HCT116 (cell line): ENCODE measurements around the gene PRKD2. TPM values are rescaled to one million over a fixed set of nuclear protein-coding genes. Genes with fewer than 3 reads are reported as not detected.

Experiments used
- ATAC-seq: fragments of 200-7000 bp; cut with Tn5 transposase; 2 replicates; pipeline ENCODE4 v1.9.1; 2020; ENCODE audit warnings: mild to moderate bottlenecking, moderate library complexity
- BruUV-seq: library from RNA; stranded (reverse); fragments of 400-500 nt; replicated peaks from 2 replicates; lab custom pipeline; 2021; lab: Mats Ljungman, UMichigan
- CTCF ChIA-PET: fragments of 300-600 bp; sonication (Branson Sonifier 250); formaldehyde crosslinking; loops from one replicate; lab custom pipeline; 2021; ENCODE audit warnings: antibody characterized with exemption; lab: Charles Lee
- POLR2A ChIA-PET: fragments of 300-600, 350-600 bp; sonication (Branson Sonifier 250); formaldehyde crosslinking; loops from one replicate; lab custom pipeline; 2021; ENCODE audit warnings: antibody characterized with exemption; lab: Charles Lee
- RAD21 ChIA-PET, 2 experiments: fragments of 300-600 bp; sonication (Branson Sonifier 250); formaldehyde crosslinking; loops; one replicate each; lab custom pipeline; 2023; ENCODE audit warnings: low total read pairs in 2 of 2; ENCODE audit not compliant: uncharacterized antibody in 2 of 2, unreplicated experiment in 2 of 2, low non-redundant PET in 1 of 2; lab: Charles Lee
- DNase-seq: peaks from one replicate; pipeline ENCODE4 v3.0.0-alpha.2; 2010; ENCODE audit warnings: low read depth, low spot score
- H2AFZ ChIP-seq: fragments of 200-600 bp; shearing (Covaris generic), sonication (generic); 2 replicates; pipeline ENCODE4 v1.6.1; 2017; ENCODE audit warnings: low read depth, mixed run types, mixed read lengths, antibody characterized with exemption, low read length; ENCODE audit not compliant: poor library complexity, severe bottlenecking
- H3K27ac ChIP-seq: 2 replicates; pipeline ENCODE4 v1.5.1; 2012; ENCODE audit warnings: low read depth, low read length
- H3K27me3 ChIP-seq: fragments of 200-600 bp; sonication (generic); 2 replicates; pipeline ENCODE4 v1.6.1; 2016; ENCODE audit warnings: mixed run types, low read length, mixed read lengths; ENCODE audit not compliant: insufficient read depth
- H3K36me3 ChIP-seq, 2 experiments: fragments of 200-500 bp in 1 of 2; fragments of 200-600 bp in 1 of 2; sonication (Bioruptor generic) in 1 of 2; sonication (generic) in 1 of 2; 2 replicates each; pipeline versions ENCODE4 v1.5.1 to v1.6.1; 2014 to 2016; ENCODE audit warnings: low read length in 2 of 2, inconsistent platforms in 1 of 2, mixed read lengths in 1 of 2, mixed run types in 1 of 2; ENCODE audit not compliant: insufficient read depth in 2 of 2, control insufficient read depth in 1 of 2
- H3K4me1 ChIP-seq, 2 experiments: fragments of 200-600 bp in 1 of 2; sonication (generic) in 1 of 2; 2 replicates each; pipeline versions ENCODE4 v1.5.1 to v1.6.1; 2012 to 2017; ENCODE audit warnings: low read length in 2 of 2, inconsistent platforms in 1 of 2, mild to moderate bottlenecking in 1 of 2, mixed read lengths in 1 of 2, mixed run types in 1 of 2, moderate library complexity in 1 of 2; ENCODE audit not compliant: insufficient read depth in 2 of 2, control insufficient read depth in 1 of 2
- H3K4me2 ChIP-seq: fragments of 200-600 bp; sonication (generic); 2 replicates; pipeline ENCODE4 v1.6.1; 2017; ENCODE audit warnings: mixed run types, low read length, mixed read lengths
- H3K4me3 ChIP-seq, 2 experiments: fragments of 200-600 bp in 1 of 2; sonication (generic) in 1 of 2; replicated peaks in 1 of 2; 2 replicates each; pipeline ENCODE4 v1.5.1; 2011 to 2016; ENCODE audit warnings: low read length in 2 of 2, control low read depth in 1 of 2, low read depth in 1 of 2, mild to moderate bottlenecking in 1 of 2, mixed read lengths in 1 of 2, mixed run types in 1 of 2
- H3K79me2 ChIP-seq: fragments of 200-600 bp; sonication (generic); 2 replicates; pipeline ENCODE4 v1.6.1; 2017; ENCODE audit warnings: mild to moderate bottlenecking, mixed run types, low read length, moderate library complexity, mixed read lengths; ENCODE audit not compliant: insufficient read depth
- H3K9ac ChIP-seq: fragments of 200-600 bp; sonication (generic); 2 replicates; pipeline ENCODE4 v1.6.1; 2016; ENCODE audit warnings: low read length, mixed read lengths
- H3K9me2 ChIP-seq: fragments of 200-600 bp; sonication (generic), shearing (Covaris generic); 2 replicates; pipeline ENCODE4 v1.6.1; 2017; ENCODE audit warnings: mixed run types, mild to moderate bottlenecking, moderate library complexity; ENCODE audit not compliant: insufficient read depth
- H3K9me3 ChIP-seq, 2 experiments: fragments of 200-500 bp in 1 of 2; fragments of 200-600 bp in 1 of 2; sonication (Bioruptor generic) in 1 of 2; sonication (generic) in 1 of 2; 2 replicates each; pipeline ENCODE4 v1.6.1; 2014 to 2017; ENCODE audit warnings: low read length in 2 of 2, mixed read lengths in 2 of 2, inconsistent platforms in 1 of 2, low read depth in 1 of 2, mild to moderate bottlenecking in 1 of 2, mixed run types in 1 of 2, moderate library complexity in 1 of 2; ENCODE audit not compliant: control insufficient read depth in 1 of 2, insufficient read depth in 1 of 2
- H4K20me1 ChIP-seq: fragments of 200-600 bp; sonication (generic), shearing (Covaris generic); 2 replicates; pipeline ENCODE4 v1.6.1; 2017; ENCODE audit warnings: mixed run types, mild to moderate bottlenecking, moderate library complexity; ENCODE audit not compliant: insufficient read depth
- CEBPB ChIP-seq: IDR thresholded peaks from 2 replicates; pipeline ENCODE4 v1.6.1; 2012; ENCODE audit warnings: low read depth
- ELF1 ChIP-seq: IDR thresholded peaks from 2 replicates; pipeline ENCODE4 v1.6.1; 2012; ENCODE audit warnings: low read depth, borderline replicate concordance
- EZH2phosphoT487 ChIP-seq: fragments of 200-600 bp; IDR thresholded peaks from 2 replicates; pipeline ENCODE4 v1.6.1; 2018; ENCODE audit warnings: antibody characterized with exemption, borderline replicate concordance
- FOSL1 ChIP-seq: IDR thresholded peaks from 2 replicates; pipeline ENCODE4 v1.6.1; 2012; ENCODE audit warnings: low read depth
- POLR2AphosphoS5 ChIP-seq: IDR thresholded peaks from 2 replicates; pipeline ENCODE4 v1.6.1; 2011; ENCODE audit warnings: mild to moderate bottlenecking, low read depth, low read length, moderate library complexity
- SP1 ChIP-seq: IDR thresholded peaks from 2 replicates; pipeline ENCODE4 v1.6.1; 2012; ENCODE audit warnings: low read depth
- YY1 ChIP-seq: IDR thresholded peaks from 2 replicates; pipeline ENCODE4 v1.6.1; 2011; ENCODE audit warnings: low read length, low read depth, moderate library complexity, mild to moderate bottlenecking; ENCODE audit not compliant: insufficient replicate concordance; ENCODE audit errors: extremely low read depth
- intact Hi-C: fragments of 100-400 bp; cut with micrococcal nuclease; formaldehyde crosslinking; loops from 2 replicates; pipeline ENCODE4 v1.10.0; 2022
- total RNA-seq: library from RNA; stranded (reverse); gene quantifications from one replicate; pipeline ENCODE4 v1.2.1, GENCODE V29; 2021; ENCODE audit not compliant: unreplicated experiment
- TF ChIP-seq, protein P1 (sequence below): IDR thresholded peaks from 2 replicates; pipeline ENCODE4 v1.6.1; 2012; ENCODE audit warnings: low read depth
- TF ChIP-seq, protein P2 (sequence below), 3 experiments: fragments of 200-600 bp in 1 of 3; sonication (generic) in 1 of 3; IDR thresholded peaks in 2 of 3; conservative IDR thresholded peaks in 1 of 3; 2 replicates each; pipeline ENCODE4 v1.5.1; 2012 to 2017; ENCODE audit warnings: low read depth in 2 of 3, low read length in 2 of 3, antibody characterized with exemption in 1 of 3, borderline replicate concordance in 1 of 3, control low read depth in 1 of 3, mild to moderate bottlenecking in 1 of 3, mixed read lengths in 1 of 3, mixed run types in 1 of 3, moderate library complexity in 1 of 3; ENCODE audit not compliant: insufficient read depth in 1 of 3
- TF ChIP-seq, protein P3 (sequence below): IDR thresholded peaks from 2 replicates; pipeline ENCODE4 v1.6.1; 2012

Gene PRKD2
- total RNA-seq, 1 experiment from 2014 or later, result 73.5 TPM

DNA sequence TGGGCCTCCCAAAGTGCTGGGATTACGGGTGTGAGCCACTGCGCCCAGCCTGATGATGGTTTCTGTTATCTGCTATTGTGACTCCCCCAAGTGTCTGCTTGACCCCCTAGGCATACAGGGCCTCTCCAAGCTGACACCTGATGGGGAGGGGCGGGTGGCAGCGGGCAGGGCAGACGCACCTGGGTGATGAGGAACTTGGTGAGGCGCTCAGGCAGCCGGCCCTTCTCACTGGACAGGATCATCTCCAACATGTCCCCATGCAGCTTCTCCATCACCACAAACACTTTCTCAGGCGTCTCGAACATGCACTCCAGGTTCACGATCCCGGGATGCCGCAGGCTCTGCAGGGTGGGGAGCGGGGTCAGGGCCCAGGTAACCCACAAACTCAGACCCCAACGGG is 27.6 kb downstream of the PRKD2 start:
- no peak overlapping the region for H3K9ac ChIP-seq
- CTCF ChIA-PET, result no interaction called here
- RAD21 ChIA-PET, result no interaction called here
- H3K4me3 ChIP-seq, result no peak overlapping the region
- H3K79me2 ChIP-seq, result no peaks in the 10 kb centered on the region
- H4K20me1 ChIP-seq, result peaks cover 3% of the 10 kb centered on the region; the same call in 1 of the 2 replicates
- no TSS peak for BruUV-seq
- POLR2A ChIA-PET, result no interaction called here
- intact Hi-C loops, result no loop called here
- H3K36me3 ChIP-seq, result peaks cover 55 to 56% of the 10 kb centered on the region in 2 experiments
- peaks cover 0 to 9% of the 10 kb centered on the region in 2 experiments; a peak in 2 of 4 replicates for H3K4me1 ChIP-seq
- no peaks in the 10 kb centered on the region for H3K27me3 ChIP-seq
- H2AFZ ChIP-seq, result no peak overlapping the region
- no peak overlapping the region; the same call in 1 of the 2 replicates for H3K27ac ChIP-seq
- no peak for DNase-seq
- no peak overlapping the region for H3K4me2 ChIP-seq
- no peak for TF ChIP-seq FOSL1
- no peak for TF ChIP-seq POLR2AphosphoS5
- no peak for TF ChIP-seq ELF1
- TF ChIP-seq, protein P1, sequence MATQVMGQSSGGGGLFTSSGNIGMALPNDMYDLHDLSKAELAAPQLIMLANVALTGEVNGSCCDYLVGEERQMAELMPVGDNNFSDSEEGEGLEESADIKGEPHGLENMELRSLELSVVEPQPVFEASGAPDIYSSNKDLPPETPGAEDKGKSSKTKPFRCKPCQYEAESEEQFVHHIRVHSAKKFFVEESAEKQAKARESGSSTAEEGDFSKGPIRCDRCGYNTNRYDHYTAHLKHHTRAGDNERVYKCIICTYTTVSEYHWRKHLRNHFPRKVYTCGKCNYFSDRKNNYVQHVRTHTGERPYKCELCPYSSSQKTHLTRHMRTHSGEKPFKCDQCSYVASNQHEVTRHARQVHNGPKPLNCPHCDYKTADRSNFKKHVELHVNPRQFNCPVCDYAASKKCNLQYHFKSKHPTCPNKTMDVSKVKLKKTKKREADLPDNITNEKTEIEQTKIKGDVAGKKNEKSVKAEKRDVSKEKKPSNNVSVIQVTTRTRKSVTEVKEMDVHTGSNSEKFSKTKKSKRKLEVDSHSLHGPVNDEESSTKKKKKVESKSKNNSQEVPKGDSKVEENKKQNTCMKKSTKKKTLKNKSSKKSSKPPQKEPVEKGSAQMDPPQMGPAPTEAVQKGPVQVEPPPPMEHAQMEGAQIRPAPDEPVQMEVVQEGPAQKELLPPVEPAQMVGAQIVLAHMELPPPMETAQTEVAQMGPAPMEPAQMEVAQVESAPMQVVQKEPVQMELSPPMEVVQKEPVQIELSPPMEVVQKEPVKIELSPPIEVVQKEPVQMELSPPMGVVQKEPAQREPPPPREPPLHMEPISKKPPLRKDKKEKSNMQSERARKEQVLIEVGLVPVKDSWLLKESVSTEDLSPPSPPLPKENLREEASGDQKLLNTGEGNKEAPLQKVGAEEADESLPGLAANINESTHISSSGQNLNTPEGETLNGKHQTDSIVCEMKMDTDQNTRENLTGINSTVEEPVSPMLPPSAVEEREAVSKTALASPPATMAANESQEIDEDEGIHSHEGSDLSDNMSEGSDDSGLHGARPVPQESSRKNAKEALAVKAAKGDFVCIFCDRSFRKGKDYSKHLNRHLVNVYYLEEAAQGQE, result no peak
- no peak for TF ChIP-seq SP1
- TF ChIP-seq, protein P2, sequence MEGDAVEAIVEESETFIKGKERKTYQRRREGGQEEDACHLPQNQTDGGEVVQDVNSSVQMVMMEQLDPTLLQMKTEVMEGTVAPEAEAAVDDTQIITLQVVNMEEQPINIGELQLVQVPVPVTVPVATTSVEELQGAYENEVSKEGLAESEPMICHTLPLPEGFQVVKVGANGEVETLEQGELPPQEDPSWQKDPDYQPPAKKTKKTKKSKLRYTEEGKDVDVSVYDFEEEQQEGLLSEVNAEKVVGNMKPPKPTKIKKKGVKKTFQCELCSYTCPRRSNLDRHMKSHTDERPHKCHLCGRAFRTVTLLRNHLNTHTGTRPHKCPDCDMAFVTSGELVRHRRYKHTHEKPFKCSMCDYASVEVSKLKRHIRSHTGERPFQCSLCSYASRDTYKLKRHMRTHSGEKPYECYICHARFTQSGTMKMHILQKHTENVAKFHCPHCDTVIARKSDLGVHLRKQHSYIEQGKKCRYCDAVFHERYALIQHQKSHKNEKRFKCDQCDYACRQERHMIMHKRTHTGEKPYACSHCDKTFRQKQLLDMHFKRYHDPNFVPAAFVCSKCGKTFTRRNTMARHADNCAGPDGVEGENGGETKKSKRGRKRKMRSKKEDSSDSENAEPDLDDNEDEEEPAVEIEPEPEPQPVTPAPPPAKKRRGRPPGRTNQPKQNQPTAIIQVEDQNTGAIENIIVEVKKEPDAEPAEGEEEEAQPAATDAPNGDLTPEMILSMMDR (IDR thresholded peaks at IDR 0.05 in 2 of 3, conservative IDR thresholded peaks at IDR 0.05 in 1 of 3; ENCODE audit: borderline replicate concordance in 1 of 3, insufficient read depth in 1 of 3, low read depth in 2 of 3, low read length in 2 of 3), result no peak
- no peak for TF ChIP-seq YY1
- TF ChIP-seq EZH2phosphoT487, result no peak
- no peak for TF ChIP-seq CEBPB
- TF ChIP-seq, protein P3, sequence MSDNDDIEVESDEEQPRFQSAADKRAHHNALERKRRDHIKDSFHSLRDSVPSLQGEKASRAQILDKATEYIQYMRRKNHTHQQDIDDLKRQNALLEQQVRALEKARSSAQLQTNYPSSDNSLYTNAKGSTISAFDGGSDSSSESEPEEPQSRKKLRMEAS, result no peak
- TF ChIP-seq, all 23 proteins: peak for 0
- Histone ChIP-seq H3K9me3 (no peaks in the 10 kb centered on the region), H3K9me2 (no peaks in the 10 kb centered on the region)
- ATAC-seq, result no peak
